Ovary (tissue), 3 donors: ENCODE results near the gene MBNL1.

Source experiments
- CTCF ChIP-seq, 3 donors: fragments of 450-650 bp in 2 of 3; fragments of 200-600 bp in 1 of 3; IDR thresholded peaks; one replicate each; pipeline versions ENCODE4 v1.5.1 to v1.8.0; 2016 to 2022; ENCODE audit warnings: antibody characterized with exemption in 3 of 3, mild to moderate bottlenecking in 1 of 3
- EP300 ChIP-seq: sonication (generic); formaldehyde crosslinking; IDR thresholded peaks from one replicate; pipeline ENCODE4 v1.6.1; 2017; ENCODE audit warnings: antibody characterized with exemption
- POLR2A ChIP-seq: fragments of 450-650 bp; IDR thresholded peaks from one replicate; pipeline ENCODE4 v1.6.1; 2017; ENCODE audit warnings: antibody characterized with exemption, mild to moderate bottlenecking, moderate library complexity
- donor health status: DM: no; HTN: no; CAD: no.

DNA sequence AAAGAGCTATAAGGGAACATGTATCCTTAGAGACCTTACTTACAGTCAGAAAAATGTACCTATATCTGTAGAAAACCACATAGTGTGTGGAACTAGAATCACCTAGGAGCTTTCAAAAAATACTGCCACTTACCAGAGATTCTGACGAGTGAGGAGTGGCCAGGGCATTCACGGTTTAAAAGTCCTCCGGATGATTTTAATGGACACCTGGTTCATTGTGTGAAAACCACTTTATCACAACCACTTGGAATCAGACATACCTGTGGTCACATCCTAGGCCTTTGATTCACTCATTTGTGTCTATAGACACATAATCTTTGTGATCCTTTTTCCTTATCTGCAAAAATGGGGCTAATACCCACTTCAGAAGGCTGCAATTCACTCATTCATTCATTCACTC is 159.8 kb downstream of the MBNL1 start:
- TF ChIP-seq POLR2A (no peak), CTCF (IDR thresholded peaks at IDR 0.05) (no peak), EP300 (no peak)
